Anterior cingulate cortex (tissue), 58 donors: ENCODE data around the gene NODAL.

ENCODE experiments used
- DNase-seq, 58 donors: peaks; one replicate each; lab custom pipeline; 2025; lab: John Stamatoyannopoulos, UW

NODAL gene

DNA sequence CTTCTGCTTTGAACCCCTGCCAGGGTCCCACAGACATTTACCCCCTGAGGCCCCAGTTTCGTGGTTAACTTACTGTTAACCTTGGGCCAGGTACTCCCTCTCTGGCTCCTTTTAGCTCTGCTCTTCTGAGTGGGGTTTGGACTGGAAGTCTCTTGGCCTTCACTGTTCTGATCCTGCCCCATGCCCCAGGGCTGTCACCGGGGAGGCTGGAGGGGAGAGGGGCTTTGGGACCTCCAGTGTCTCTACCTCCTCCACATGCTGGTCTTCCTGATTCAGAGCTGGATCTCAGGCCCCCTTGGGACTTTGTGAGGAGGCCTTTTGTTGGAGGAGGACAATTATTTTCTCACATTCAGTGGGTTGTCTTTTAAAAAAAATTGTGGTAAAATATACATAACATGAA lies 24.4 kb upstream of the NODAL start:
- DNase-seq: no peak

DNA sequence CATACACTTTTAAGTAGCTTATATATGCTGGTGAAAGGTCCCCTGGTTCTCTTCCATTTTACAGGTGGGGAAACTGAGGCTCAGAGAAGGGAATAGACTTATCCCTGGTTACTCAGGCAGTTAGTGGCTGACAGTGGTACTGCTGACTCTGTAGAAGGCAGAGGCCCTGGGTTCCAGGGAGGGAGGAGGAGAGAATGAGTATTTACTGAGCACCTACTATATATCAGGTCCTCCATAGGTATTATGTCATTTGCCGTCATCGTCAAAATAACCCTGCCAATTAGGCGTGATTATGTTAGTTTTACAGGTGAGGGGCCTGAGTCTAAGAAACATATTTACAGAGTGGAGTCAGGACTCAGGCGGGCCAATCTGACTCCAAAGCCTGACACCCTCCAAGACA lies 23.8 kb upstream of the NODAL start:
- no peak for DNase-seq

DNA sequence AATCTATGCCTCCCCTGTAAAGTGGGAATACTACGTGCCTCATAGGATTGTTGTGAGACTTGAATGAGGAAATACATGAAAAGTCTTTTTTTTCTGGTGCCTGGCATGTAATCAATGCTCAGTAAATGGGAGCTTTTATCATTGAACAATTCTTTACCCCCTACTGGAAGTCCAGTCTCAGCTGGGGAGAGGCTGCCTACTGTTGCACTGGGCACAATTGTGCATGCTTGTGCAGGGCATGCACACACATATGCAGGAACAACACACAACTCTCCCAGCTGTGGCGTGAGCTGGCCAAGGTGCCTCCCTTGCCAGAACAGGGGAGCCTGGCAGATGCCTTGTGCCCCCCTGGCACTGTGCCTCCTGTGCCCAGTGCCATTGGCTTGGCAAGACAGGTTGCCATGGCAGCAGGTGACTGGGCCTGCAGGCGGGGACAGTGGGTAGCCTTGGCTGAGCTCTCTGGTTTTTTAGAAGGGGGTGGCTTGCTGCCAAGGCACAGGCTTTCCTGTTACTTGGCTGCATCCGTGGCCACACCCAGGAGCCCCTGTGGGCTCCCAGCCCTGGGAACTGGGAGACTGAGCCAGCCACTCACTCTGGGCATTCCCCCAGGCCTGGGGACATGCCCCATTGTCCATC lies 21.0 kb upstream of the NODAL start:
- DNase-seq: peak in 56 of 58 donors; percentile 31 to 96 (median 80)

GRCh38 chr10:70461397-70462348 lies 20.2 kb upstream of the NODAL start:
- DNase-seq: peak in 43 of 58 donors; percentile 9 to 59 (median 32)

- DNase-seq: no peak
These were observed 18.5 kb upstream of the NODAL start for GRCh38 chr10:70459774-70460490.

- DNase-seq: no peak
These were observed 17.7 kb upstream of the NODAL start for GRCh38 chr10:70459061-70459773.

GRCh38 chr10:70458329-70459060 lies 17.0 kb upstream of the NODAL start:
- DNase-seq: peak in 37 of 58 donors; percentile 13 to 62 (median 31)

DNA sequence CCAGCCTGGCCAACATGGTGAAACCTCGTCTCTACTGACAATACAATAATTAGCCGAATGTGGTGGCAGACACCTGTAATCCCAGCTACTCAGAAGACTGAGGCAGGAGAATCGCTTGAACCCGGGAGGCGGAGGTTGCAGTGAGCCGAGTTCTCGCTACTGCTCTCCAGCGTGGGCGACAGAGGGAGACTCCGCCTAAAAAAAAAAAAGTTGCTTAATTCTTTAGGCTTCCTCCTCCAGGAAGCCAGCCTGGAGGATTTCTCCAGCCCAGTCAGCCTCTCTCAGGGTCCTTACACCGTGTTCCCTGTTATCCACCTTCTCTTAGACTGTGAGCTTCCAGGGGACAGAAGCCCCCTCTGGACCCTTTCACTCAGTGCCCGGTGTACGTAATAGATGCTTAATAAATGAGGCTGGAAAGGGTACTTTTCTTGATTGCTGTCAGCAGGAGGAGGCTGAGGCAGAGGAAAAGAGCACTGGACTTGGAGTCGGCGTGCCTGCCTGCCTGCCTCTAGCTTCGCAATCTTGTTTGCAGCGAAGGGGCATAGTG lies 16.4 kb upstream of the NODAL start:
- DNase-seq: no peak

DNA sequence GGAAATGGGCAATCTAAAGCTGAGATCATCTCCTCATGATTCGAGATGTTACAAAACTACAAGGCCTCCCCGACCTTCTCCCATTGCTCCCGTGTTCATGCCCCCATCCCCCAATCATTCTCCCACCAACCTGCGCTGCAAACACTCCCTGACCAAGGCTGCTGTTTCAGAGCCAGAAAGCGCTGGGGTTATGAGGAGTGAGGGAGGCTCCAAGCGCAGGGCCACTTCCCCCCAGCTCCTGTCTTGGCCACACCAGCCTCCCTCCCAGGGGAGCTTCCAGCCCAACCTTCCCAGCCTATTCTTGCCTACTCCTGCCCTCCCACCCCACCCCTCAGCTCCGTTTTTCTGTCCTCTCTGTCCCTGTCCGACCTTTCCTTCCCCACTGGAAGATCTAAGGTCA lies 14.7 kb upstream of the NODAL start:
- no peak for DNase-seq

DNA sequence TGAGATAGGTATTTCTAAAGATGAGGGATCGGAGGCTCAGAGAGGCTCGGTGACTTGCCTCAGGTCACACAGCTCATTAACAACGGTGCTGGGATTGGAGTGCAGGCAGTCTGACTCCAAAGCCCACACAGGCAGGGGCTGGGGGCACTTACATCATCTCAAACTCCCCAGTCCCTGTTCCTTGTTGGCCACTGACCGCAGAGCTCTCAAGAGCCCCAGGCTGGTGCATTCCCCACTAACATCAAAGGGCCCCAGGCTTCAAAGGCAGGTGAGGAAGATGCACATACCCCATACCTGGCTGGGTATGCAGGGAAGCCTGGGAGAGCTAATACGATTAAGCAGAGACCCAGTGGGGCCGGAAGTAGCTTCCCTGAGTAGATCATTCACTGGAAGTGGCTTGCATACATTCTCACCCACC lies 13.7 kb upstream of the NODAL start:
- no peak for DNase-seq

DNA sequence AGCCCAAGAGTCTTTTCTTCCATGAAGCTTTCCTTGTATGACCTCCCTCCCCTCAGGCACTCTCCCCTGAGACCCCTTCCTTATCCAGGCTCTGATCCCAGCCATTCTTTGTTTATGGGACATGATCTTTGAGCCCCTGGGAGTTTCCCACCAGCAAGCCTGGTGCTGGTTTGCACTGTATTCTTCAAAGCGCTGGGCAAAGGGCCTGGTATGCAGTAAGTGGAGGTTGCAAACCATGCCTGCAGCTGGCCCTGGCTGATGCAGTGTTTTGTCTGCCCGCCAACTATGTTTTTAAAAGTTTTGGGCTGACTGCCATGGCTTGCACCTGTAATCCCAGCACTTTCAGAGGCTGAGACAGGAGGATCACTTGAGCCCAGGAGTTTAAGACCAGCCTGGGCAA lies 6.8 kb upstream of the NODAL start:
- no peak for DNase-seq

DNA sequence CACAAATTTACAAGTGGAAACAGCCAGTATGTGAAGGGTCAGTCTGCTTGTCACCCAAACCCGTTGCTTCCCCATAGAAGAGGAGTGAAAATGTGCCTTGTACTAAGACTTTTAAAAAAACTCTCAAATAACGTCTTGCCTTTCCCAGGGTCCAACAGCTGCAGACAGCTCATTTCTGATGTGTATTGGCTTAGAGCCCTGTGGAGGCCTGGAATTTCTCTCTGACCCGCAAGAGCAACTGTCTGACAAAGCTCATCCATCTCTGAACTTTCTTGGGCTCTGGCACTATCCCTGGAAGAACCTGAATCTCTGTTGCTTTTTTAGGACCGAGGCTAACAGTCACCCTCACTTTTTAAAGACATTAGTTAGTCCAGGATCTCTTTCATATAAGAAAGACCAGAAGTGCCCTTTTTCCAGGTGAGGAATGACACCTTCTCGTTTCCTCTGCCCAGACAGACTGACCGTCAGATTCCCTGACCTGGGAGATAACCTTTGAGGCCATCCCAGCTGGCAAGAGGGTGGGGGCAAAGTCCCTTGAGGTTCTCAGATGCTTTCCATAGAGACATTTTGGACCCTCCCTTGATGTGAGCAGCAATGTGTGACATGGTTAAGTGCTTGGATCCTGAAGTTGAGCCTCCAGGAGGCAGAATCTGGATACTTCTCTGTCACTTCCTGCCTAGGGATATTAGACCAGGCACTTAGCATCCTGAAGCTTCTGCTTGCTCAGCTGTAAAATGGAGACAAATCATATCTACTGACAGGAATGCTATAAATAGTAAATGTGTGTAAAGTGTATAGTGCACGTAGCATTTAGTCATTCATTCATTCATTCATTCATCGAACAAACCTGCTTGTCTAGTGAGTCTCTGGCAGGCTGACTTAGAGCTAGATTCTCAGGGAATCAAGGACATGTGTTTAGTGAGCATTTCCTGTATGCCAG lies 4.5 kb upstream of the NODAL start:
- DNase-seq: no peak

DNA sequence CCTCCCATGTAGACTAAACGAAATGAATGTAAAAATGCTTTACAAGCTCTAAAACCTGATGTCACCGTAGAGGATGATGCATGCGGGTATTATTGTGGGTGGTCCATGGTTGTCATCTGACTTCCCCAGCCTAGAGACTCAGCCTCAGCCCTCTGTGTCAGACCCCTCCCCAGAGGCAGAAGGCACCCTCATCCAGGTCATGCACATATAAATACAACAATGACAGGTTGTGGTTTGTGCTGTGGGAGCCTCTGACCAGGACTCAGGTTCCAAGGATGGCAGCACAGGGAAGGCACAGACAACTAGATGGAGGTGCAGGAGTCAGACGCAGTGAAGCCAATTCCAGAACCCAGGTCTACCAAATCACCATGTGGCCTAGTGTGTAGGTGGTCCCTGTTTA lies 3.3 kb upstream of the NODAL start:
- no peak for DNase-seq

- DNase-seq: no peak
These were observed 979 bp upstream of the NODAL start for GRCh38 chr10:70442332-70442988.

DNA sequence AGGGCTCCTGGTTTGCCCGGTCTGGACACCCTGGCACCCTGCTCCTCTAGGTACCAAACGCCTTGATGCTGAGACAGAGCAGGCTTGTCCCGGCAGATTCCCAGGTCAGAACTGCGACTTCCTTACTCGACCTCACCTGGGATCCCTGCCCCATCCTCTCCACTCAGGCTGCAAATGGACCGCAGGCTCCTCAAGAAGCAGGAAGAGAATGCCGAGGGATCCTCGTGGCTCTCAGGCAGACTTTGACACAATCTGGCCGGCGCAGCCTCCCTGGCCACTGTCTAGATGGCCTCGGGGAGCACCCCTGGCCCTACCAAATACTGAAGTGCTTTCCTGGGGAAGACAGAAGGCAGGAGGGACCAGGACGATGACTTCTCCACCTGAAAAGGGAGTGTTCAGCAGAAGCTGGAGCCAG lies 421 bp upstream of the NODAL start:
- DNase-seq: no peak

DNA sequence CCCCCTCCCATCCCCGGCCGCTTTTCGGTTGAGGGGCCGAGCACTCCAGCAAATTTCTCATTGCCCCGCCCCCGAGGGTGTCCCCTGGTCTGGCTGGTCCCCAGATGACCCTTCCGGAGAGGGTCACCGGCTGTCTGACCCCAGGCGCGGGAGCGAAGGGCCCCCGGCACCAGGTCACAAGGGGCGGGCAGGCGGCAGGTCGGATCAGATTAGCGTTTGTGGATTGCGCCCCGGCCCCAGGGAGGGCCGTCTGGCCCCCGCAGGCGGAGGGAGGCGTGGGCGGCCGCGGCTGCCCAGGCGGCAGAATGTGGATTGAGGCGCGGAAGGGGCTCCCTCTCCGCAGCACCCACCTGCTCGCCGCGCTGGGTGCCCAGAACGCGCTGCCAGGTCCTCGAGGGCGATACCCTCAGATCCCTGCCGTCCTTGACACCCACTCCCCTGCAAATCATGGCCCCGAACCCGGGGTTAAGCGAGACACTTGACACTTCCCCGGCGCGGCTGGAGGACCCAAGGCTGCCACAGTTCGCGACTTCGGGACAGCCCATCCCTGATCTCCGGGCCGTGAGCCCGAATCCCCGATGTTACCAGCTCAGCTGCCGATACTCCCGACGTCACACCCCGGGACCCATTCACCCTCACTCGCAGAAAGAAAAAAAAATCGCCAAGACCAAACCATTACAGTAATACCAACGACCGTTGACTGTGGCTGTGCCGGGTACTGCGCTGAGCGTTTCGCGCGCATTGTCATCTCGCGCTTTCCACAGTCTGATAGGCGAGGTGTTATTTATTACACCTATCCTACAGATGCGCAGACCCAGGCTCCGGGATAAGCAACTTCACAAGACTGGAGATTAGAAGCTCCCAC lies 953 bp downstream of the NODAL start:
- DNase-seq: no peak

DNA sequence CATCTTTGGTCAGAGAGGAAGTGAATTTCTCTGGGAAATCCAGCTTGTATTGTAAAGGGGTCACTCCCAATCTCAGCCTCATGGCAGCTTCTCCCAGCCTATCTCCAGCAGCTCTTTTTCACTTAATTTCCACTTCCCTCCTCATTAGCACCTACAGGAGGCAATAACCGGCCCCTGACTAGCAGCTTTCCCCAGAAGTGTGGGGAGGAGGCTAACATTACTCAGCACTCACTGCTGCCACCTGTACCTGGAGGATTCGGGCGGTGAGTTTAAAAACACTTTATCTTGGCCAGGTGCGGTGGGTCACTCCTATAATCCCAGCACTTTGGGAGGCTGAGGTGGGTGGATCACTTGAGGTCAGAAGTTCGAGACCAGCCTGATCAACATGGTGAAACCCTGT lies 3.8 kb downstream of the NODAL start:
- no peak for DNase-seq
